ENCODE data around the gene PUM1.
"Not testable (repeated sequence)": the region's sequence is repeated elsewhere in the genome, so short reads cannot be mapped to it uniquely, and the experiment has no call there.

PUM1 gene

GRCh38 chr1:31063631-31064030 is 1.9 kb downstream of the PUM1 start:
- H3K4me3 ChIP-seq (ENCODE audit: low read depth, low read length) = peak overlapping the region; percentile 98

GRCh38 chr1:31062867-31063380 is 2.6 kb downstream of the PUM1 start:
- no peak overlapping the region for H3K4me3 ChIP-seq (ENCODE audit: low read depth, low read length)

GRCh38 chr1:31062162-31062866 is 3.2 kb downstream of the PUM1 start:
- not testable (repeated sequence) for H3K4me3 ChIP-seq (ENCODE audit: low read depth, low read length)

GRCh38 chr1:31058012-31058411 is 7.5 kb downstream of the PUM1 start:
- no peak overlapping the region for H3K4me3 ChIP-seq (ENCODE audit: low read depth, low read length)

GRCh38 chr1:31055953-31056352 is 9.6 kb downstream of the PUM1 start:
- H3K4me3 ChIP-seq (ENCODE audit: low read depth, low read length) = no peak overlapping the region

- H3K4me3 ChIP-seq (ENCODE audit: low read depth, low read length) = no peak overlapping the region
These were observed 10.0 kb downstream of the PUM1 start for GRCh38 chr1:31055501-31055900.

GRCh38 chr1:31054958-31055481 is 10.5 kb downstream of the PUM1 start:
- H3K4me3 ChIP-seq (ENCODE audit: low read depth, low read length) = no peak overlapping the region

GRCh38 chr1:31054349-31054748 is 11.2 kb downstream of the PUM1 start:
- no peak overlapping the region for H3K4me3 ChIP-seq (ENCODE audit: low read depth, low read length)

GRCh38 chr1:31052613-31053012 is 12.9 kb downstream of the PUM1 start:
- H3K4me3 ChIP-seq (ENCODE audit: low read depth, low read length) = not testable (repeated sequence)

- no peak overlapping the region for H3K4me3 ChIP-seq (ENCODE audit: low read depth, low read length)
These were observed 13.9 kb downstream of the PUM1 start for GRCh38 chr1:31051611-31052010.

GRCh38 chr1:31047507-31047906 is 18.0 kb downstream of the PUM1 start:
- H3K4me3 ChIP-seq (ENCODE audit: low read depth, low read length) = not testable (repeated sequence)

GRCh38 chr1:31043631-31044030 is 21.9 kb downstream of the PUM1 start:
- H3K4me3 ChIP-seq (ENCODE audit: low read depth, low read length) = no peak overlapping the region

- H3K4me3 ChIP-seq (ENCODE audit: low read depth, low read length) = no peak overlapping the region
These were observed 22.9 kb downstream of the PUM1 start for GRCh38 chr1:31042656-31043055.

GRCh38 chr1:31041529-31041928 is 24.0 kb downstream of the PUM1 start:
- H3K4me3 ChIP-seq (ENCODE audit: low read depth, low read length) = no peak overlapping the region

- no peak overlapping the region for H3K4me3 ChIP-seq (ENCODE audit: low read depth, low read length)
These were observed 25.5 kb downstream of the PUM1 start for GRCh38 chr1:31040038-31040437.

- not testable (repeated sequence) for H3K4me3 ChIP-seq (ENCODE audit: low read depth, low read length)
These were observed 26.6 kb downstream of the PUM1 start for GRCh38 chr1:31038935-31039334.

GRCh38 chr1:31038360-31038759 is 27.2 kb downstream of the PUM1 start:
- no peak overlapping the region for H3K4me3 ChIP-seq (ENCODE audit: low read depth, low read length)

- no peak overlapping the region for H3K4me3 ChIP-seq (ENCODE audit: low read depth, low read length)
These were observed 28.6 kb downstream of the PUM1 start for GRCh38 chr1:31036749-31037500.

GRCh38 chr1:31033598-31033997 is 31.9 kb downstream of the PUM1 start:
- H3K4me3 ChIP-seq (ENCODE audit: low read depth, low read length) = no peak overlapping the region

- H3K4me3 ChIP-seq (ENCODE audit: low read depth, low read length) = no peak overlapping the region
These were observed 33.3 kb downstream of the PUM1 start for GRCh38 chr1:31032266-31032665.

GRCh38 chr1:31031330-31032143 is 34.0 kb downstream of the PUM1 start:
- no peak overlapping the region for H3K4me3 ChIP-seq (ENCODE audit: low read depth, low read length)

Measured in iPS-11a (cell line).